Hepatic stellate cell (primary cell): ENCODE results near the gene KCTD11.

Source experiments
- DNase-seq: peaks from one replicate; pipeline ENCODE4 v3.0.0; 2011; ENCODE audit warnings: low spot score

Gene KCTD11

DNA sequence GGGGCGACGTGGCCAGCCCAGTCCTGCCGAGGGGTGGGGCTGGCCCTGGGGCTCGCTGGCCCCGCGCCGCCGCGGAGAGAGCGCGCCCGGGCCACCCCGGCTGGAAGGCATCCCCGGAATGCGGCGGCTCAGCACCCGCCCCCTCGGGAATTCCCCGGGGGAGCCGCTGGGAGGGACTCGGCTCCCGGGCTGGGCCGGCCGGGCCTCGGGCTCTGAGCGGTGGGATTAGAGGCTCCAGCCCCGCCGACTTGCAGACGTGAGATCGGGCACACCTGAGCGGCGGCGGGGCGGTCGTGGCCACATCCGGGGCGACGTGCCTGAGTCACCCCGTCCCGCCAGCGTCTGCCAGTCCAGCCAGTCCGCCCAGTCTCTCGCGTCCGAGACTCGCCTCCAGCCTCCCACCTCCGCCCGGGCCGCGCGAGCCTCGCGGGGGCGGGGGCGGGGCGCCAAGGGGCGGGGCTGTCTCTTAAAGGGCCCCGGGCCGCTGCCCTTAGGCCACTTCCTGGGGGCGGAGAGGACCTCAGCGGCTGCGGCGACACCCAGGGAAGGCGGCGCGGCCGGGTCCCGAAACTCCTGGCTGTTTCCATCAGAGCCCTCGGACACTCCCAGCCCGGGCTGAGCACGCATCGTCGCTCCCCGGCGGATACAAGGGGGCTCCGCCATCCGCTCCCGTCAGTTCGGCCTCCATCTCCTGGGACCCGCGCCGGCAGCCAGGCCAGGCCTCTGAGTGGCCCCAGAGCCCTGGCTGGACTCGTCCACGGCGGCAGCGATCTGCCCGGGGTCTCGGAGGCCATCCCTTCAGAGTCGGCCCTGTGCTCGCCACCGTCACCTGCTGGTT is at the start of gene KCTD11:
Gene KCTD11, plus strand, starts transcription at position 498 of the 838 bp plus-strand sequence.
- DNase-seq = peak; percentile 98

GRCh38 chr17:7304179-7304578 is 47.8 kb upstream of the KCTD11 start:
- DNase-seq = no peak

GRCh38 chr17:7306911-7307685 is 44.9 kb upstream of the KCTD11 start, which contains the start of gene EIF5A:
EIF5A (plus strand) TSS chr17:7307628; CDS start chr17:7309636, 2,008 bp downstream.
- peak; percentile 100 for DNase-seq

GRCh38 chr17:7307686-7308624 is 44.0 kb upstream of the KCTD11 start:
- DNase-seq = no peak

GRCh38 chr17:7308625-7309433 is 43.1 kb upstream of the KCTD11 start:
- DNase-seq = peak; percentile 92

GRCh38 chr17:7309628-7310027 is 42.3 kb upstream of the KCTD11 start:
- DNase-seq = no peak

DNA sequence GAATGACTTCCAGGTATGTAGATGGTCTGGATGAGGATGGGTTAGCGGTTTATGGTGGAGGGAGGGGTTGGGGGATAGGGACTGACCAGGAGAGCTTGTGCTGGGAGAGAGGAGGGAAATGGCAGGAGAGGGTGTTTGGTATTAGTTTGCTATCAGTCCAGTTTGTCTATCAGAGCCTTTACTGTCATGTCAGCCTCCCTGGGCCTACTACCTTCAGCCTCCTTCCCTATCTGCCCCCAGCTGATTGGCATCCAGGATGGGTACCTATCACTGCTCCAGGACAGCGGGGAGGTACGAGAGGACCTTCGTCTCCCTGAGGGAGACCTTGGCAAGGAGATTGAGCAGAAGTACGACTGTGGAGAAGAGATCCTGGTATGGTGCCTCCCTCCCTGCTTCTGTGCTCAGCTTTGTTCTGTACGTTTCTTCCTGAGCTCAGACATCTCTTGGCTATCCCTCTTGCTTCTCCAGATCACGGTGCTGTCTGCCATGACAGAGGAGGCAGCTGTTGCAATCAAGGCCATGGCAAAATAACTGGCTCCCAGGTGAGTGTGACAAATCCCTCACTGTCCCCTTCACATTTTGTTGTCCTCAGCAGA is 40.8 kb upstream of the KCTD11 start:
- DNase-seq = no peak

GRCh38 chr17:7312432-7313087 is 39.4 kb upstream of the KCTD11 start:
- no peak for DNase-seq

DNA sequence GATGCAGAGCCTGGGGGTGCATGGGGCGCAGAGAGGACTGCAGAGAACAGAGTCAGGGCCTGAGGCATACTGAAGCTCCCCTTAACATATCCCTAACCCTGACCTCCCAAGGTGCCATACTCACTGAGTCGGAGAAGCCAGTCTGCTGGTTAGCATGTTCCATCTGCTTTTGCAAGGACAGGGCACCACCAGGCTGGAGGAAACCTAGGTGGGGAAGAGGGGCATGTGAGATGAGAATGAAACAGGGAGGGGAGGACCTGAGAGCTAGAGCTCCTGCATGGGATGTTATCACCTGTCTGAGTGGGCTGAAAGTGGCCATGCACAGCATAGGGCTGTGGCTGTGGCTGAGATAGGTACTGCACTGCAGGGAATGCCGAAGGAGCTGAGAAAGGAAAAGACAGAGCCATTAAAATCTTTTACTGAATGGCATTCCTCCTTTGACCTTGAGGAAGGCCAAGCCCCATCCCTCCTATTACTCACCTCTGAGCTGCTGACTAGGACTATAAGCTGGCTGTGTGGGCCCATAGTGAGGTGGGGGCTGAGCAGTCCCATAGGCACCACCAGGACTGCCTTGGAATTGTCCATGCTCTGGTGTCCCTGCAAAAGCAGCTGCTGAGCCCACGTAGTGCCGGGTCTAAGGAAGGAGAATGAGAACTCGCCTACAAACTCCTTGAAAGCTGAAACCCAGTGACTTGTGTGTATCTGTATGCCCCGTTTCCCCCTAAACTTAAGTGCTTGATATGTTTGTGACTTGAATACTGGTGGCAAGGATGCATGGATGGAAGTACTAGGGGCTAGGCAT is 38.7 kb upstream of the KCTD11 start:
- no peak for DNase-seq

DNA sequence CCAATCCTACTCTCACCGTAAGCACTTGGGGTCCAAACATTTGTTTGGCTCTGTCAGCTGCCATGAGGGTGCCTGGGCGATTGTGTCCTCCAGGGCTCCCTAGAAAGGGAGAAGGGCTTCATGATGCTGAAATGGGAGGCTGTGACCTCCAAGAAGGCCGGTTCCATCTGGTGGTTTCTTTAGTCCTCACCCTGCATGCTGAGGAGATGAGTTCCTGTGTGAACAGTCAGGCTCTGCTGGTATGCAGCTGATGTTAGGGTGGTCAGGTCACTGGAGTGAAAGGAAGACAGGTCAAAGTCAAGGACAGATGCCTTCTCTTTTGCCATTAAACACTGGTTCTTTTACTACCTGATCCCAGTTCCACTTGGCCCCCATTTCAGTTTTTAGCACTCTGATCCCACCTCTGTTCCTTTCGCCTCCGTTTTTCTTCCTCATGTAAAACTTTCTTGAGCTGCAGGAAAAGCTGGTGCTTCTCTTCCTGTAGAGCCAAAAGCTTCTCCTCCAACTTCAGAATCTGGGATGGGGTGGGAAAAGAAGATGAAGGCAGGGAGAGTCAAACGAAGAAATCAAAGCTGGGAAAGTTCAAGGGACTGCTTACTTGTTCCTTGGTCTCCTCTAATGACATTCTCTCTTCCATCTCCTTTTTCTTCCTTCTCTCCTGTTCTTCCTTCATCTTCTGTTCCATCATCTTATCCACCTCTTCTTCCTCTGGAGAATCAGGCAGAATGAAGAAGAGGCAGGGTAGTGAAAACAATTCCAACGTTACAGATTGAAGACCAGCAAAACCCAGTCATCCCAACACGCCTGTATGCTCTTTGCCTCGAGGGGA is 37.9 kb upstream of the KCTD11 start:
- no peak for DNase-seq

- DNase-seq = peak; percentile 94
Measured at GRCh38 chr17:7314719-7315569, 37.0 kb upstream of the KCTD11 start, which contains the start of gene GPS2. GPS2 (minus strand) TSS chr17:7315360; CDS start chr17:7315052, 308 bp downstream.

- no peak for DNase-seq
Measured at GRCh38 chr17:7315570-7316235, 36.3 kb upstream of the KCTD11 start.

DNA sequence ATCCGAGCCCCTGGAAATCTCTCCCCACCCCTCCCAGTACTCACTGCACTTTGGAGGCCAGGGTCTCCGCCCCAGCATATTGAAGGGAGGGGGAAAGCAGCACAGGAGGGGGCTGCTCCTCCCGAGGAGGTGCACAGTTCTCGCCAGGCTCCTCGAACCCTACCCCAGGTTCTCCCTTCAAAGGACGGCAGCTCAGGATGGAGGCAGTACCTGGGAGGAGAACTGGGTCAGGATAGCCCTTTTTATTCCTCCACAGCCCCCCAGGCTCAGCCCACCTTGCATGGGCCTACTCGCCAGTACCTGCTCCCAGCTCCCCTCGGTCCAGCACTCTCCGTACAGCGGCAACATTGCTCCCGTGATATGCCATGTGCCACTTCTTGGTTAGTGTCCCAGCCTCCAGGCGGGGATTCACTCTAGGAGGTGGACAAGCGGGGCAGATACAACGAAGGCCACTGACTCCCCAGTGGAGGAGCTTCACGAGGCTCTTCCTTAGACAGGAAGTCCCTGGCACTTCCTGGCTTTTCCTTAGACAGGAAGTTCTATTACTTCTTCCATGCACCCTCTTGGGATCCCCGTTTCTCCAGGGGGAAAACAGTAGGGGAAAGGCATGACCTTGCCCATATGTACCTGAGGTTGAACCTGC is 34.7 kb upstream of the KCTD11 start:
- DNase-seq = no peak

DNA sequence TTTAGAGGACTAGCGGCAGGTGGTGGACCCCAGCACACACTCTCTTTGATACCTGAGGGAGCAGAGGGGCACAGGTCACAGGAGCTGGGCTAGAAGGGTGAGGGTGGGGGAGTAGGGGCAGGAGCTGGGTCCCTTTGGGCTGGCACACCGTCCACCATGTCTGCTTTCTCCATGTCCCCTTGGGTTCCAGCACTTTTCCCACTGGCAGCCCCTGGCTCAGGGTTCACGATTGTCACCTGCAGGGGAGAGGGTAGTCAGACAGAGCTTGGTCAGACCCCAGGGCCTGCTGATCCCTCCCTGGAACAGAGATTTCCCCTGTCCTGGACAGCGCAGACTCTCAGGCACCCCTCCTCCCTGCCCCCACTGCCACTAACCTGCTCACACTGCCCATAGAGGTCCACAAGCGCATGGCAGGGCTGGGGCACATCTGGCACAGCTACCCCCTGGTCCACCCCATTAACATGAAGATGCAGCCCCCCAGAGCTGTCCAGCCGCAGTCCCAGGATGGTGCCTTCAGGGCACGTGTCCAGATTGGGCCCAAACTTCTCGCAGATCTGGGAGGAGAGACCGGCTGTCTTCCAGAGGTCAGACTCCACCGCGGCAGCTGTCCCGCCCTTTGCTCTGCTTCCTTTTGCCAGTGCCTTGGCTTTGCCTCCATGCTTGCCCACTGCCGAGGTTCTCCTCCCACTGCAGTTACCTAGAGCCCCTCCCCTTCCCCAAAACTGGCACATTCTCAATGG is 33.7 kb upstream of the KCTD11 start:
- no peak for DNase-seq

DNA sequence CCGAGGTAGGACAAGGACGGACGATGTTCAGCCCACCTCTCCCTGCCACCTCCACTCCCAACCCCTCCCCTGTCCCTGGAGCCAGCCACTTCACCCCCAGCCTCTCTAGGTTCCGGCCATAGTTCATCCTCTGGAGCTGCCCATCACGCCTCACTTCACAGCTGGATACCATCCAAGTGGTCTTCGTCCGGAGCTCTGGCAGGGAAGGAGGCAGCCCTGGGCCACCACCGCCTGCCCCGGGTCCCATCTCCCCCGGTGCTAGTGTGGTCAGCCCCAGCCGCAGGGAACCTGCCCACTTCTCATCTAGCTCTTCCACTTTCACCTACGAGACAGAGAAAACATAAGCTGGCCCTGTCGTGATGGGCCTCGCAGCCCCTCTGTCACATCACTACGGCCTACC is 30.5 kb upstream of the KCTD11 start:
- DNase-seq = no peak
